ENCODE measurements around the gene LRRN2.

DNA sequence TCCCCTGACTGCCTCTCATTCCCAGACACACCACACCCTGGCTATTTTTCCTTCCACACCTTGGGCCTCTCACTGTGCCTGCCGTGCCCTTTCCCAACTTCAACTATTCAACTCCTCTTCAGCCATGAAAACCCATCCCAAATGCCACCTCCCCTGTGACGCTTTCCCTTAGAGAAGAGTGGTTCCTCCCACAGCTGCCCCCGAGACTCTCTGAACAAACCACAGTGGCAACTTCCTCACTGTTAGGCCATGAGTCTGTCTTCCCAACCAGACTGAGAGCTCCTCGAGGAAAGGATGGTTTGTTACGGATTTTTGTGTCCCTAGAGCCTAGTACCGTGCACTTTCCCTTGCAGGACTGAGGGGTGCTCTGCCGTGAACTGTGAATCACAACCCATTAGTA is 59.2 kb downstream of the LRRN2 start:
- TF ChIP-seq, protein P1, sequence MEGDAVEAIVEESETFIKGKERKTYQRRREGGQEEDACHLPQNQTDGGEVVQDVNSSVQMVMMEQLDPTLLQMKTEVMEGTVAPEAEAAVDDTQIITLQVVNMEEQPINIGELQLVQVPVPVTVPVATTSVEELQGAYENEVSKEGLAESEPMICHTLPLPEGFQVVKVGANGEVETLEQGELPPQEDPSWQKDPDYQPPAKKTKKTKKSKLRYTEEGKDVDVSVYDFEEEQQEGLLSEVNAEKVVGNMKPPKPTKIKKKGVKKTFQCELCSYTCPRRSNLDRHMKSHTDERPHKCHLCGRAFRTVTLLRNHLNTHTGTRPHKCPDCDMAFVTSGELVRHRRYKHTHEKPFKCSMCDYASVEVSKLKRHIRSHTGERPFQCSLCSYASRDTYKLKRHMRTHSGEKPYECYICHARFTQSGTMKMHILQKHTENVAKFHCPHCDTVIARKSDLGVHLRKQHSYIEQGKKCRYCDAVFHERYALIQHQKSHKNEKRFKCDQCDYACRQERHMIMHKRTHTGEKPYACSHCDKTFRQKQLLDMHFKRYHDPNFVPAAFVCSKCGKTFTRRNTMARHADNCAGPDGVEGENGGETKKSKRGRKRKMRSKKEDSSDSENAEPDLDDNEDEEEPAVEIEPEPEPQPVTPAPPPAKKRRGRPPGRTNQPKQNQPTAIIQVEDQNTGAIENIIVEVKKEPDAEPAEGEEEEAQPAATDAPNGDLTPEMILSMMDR (IDR thresholded peaks at IDR 0.05; ENCODE audit: extremely low read depth in 1 of 2, insufficient read depth in 1 of 2, low read depth in 1 of 2, low read length in 2 of 2): no peak
- TF ChIP-seq POLR2A (IDR thresholded peaks at IDR 0.05; ENCODE audit: low read depth, low read length) (no peak), EZH2 (IDR thresholded peaks at IDR 0.05; ENCODE audit: borderline replicate concordance, low read depth, low read length, severe bottlenecking) (no peak), FOS (IDR thresholded peaks at IDR 0.05; ENCODE audit: borderline replicate concordance, insufficient read depth, low read length) (no peak)
- TF ChIP-seq, protein P2, sequence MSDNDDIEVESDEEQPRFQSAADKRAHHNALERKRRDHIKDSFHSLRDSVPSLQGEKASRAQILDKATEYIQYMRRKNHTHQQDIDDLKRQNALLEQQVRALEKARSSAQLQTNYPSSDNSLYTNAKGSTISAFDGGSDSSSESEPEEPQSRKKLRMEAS (IDR thresholded peaks at IDR 0.05; ENCODE audit: insufficient read depth, insufficient read length): no peak
